Umbilical cord (tissue), 2 donors: Measurements from ENCODE around the gene NPY. TPM values are rescaled to one million over a fixed set of nuclear protein-coding genes. Genes with fewer than 3 reads are reported as not detected.

ENCODE experiments used
- DNase-seq: peaks from one replicate; pipeline ENCODE4 v3.0.0-alpha.2; 2015; ENCODE audit warnings: low spot score
- total RNA-seq: library from RNA; depleted of rRNA; stranded (reverse); fragments of >200 nt; gene quantifications from one replicate; pipeline ENCODE4 v1.2.3, GENCODE V29; 2014; ENCODE audit warnings: low replicate concordance; ENCODE audit not compliant: insufficient read depth

NPY gene
- total RNA-seq, 1 donor from 2014 or later = not detected

DNA sequence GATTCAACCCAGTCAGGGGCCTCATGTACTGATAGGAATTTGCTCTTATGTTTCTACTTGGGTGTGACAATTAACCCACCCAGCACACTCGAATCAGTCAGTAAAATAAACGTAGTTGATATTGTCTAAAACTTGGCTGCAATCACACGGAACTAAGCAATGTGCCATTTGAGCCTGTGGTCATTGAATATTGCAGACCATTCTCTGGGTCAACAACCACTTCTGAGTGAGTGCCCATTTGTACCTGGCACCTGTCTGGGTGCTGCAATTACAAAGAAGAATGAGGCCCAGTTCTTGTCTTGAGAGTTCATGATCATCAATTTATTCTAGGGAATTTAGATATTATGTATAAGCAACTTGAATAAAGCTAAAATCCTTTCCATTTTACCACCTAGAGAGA, 29.8 kb downstream of the NPY start:
- DNase-seq = no peak

- no peak for DNase-seq
Measured at GRCh38 chr7:24316340-24316739, 32.4 kb downstream of the NPY start.

- DNase-seq = no peak
Measured at GRCh38 chr7:24318326-24318725, 34.3 kb downstream of the NPY start.

GRCh38 chr7:24319209-24319608, 35.2 kb downstream of the NPY start:
- DNase-seq = no peak

DNA sequence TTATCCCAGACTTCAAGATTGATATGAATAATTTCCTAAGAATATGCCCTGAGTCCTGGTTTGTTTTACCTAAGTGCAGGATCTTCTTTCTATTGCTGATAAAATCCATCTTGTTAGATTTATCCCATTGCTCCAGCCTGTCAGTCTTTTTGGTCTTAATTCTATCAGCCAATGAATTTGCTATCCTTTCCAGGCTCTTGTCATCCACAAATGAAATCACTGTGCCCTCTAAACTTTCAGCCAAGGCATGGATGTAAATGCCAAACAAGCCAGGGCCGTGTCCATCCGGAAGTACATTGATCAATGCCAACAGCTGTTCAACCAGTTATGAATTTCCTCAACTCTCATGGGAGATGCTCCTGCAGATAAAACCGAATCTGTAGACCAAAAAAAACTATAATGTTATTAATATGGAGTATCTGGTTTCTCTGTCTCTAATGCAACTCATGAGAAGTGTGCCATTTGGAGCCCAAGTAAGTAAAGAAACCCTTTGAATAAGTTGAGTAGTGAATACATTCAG, 40.0 kb downstream of the NPY start:
- no peak for DNase-seq

DNA sequence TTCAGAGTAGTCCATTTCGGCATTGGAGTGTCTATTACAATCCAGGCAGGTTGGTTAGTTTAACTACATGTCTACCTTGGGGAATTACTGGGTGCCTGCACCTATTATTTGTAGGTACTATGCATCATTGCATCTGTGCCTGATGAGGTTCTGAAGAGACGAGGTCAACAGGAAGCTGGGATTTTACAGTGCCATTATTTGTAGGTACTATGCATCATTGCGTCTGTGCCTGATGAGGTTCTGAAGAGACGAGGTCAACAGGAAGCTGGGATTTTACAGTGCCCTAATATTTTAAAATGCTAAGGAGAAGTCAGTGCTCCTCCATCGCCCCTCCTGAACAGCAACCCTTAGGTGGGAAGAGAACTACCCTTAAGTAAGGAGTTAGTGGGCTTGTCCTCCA, 41.7 kb downstream of the NPY start:
- no peak for DNase-seq

- DNase-seq = peak; percentile 48
Measured at GRCh38 chr7:24328050-24328449, 44.1 kb downstream of the NPY start.

DNA sequence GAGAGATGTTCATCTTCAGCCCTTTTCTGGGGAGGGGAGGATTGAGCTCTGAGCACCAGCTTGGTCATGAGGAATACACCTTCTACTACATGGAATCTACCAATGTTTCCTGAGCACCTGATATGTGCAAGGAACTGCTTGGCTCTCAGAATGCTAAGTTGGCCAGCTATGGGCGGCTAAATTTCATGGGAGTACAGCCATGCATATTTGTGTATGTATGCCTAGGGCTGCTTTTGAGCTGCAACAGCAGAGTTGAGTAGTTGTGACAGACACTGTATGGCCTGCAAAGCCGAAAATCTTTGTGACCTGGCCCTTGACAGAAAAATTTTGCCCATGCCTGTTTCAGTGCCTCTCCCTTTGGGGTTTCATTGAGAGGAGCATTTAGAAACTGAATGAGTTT, 44.9 kb downstream of the NPY start:
- DNase-seq = no peak

- DNase-seq = no peak
Measured at GRCh38 chr7:24334012-24334411, 50.0 kb downstream of the NPY start.

- DNase-seq = no peak
Measured at GRCh38 chr7:24334627-24335026, 50.6 kb downstream of the NPY start.

DNA sequence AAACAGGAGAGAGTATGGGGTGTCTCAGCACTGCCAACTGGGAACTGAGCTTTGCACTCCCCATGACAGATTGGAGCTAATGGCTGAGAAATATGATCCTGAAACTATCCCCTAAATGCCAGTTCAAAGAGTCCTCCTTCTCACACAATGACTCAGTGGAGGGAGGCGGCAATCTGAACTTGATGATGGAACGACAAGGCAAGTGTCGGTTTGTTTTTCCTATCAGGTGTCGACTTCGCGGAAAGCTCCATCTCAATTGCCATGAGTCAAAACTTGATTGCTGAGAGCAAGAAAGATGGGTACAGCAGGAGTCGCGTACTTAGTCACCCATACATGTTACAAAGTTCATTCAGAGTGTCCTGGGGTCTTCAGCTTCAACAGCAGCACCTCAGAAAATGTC, 52.5 kb downstream of the NPY start:
- DNase-seq = no peak

DNA sequence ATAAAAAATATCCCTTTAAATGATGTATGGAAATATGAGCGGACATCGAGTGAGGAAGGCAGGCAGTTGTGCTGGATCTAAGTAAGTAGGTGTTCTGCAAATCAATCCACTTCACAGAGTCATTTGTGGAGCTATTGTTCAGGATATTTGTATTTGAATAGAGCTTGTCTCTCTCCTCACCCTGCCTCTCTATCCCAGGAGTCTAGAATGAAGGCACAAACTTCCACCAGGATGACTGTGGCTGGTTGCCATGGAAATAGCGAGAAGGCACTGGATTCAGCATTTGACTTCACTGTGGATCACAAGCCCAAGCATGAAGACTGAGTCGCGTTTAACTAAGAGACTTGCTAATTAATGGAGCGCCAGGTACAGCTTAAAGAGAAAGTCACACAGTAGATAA, 53.2 kb downstream of the NPY start:
- no peak for DNase-seq

GRCh38 chr7:24339575-24339974, 55.6 kb downstream of the NPY start:
- no peak for DNase-seq

GRCh38 chr7:24340727-24341126, 56.7 kb downstream of the NPY start:
- no peak for DNase-seq
